ENCODE data around the gene RNF115.

- TF ChIP-seq CTCF (conservative IDR thresholded peaks at IDR 0.05; ENCODE audit: low read length) (no peak), EZH2phosphoT487 (IDR thresholded peaks at IDR 0.05; ENCODE audit: borderline replicate concordance) (no peak)
Measured at GRCh38 chr1:145858238-145858900, 34.5 kb upstream of the RNF115 start.

Measured in Loucy (cell line).